Measurements from ENCODE around the gene TTC39C.

Gene TTC39C

DNA sequence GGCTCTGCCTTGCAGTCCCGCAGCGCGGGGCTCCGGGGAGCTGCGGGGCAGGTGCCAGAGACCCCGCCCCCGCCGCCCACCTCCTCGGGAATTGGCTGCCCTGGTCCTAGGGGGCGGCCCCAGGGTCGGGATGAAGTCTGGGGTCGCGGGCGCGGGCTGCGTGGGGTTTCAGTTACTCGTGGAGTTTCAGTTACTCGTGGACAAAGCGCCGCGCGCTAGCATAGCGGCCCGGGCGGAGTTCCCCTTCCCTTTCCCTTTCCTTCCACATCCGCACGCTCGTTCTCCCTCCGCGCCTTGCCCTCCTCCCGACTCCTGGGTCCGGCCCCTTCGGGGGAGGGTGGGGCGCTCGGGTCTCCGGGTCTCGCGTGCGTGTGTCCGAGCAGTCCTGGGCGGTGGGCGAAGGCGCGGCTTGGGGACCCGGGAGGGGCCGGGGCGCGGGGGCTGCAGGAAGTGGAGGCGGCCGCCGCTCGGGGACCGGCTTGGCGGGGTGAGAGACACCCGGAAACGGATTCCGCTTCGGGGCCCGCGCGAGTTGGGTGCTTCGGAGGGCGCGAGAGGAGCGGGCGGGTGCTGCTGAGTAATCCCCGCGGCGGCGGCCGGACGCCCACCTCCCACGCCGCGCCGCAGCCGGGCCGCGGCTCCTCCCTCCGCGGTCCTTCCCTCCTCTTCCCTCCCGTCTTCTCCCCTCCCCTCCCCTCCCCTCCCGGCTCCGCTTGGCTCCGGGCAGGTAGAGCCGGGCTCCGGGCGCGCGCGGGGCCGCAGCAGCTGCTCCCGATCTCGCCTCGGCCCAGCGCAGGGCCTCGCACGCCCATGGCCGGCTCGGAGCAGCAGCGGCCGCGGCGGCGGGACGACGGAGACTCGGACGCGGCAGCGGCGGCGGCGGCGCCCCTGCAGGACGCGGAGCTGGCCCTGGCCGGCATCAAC, at the start of gene TTC39C:
Gene TTC39C, plus strand, starts transcription at position 693 of the 924 bp plus-strand sequence. Its CDS starts 118 bp downstream, at position 811.
- FAIRE-seq, result no peak

DNA sequence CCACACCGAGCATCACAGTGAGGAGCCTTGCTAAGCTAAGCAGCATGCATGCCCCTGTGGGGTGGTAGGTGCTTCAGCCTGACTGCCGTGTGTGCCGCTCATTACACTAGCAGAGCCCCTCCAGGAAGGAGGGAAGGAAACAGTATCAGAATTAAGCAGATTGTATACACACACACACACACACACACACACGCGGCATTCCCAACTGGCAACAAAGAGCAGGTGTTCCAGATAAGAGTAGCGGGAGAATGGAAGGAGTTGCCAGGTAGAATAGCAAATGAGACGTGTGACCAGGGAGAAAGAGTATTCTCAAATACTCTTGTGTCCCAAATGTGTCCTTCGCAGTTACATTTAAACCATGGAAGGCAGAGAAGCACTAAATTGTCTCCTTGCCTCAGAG, 47.6 kb upstream of the TTC39C start:
- FAIRE-seq, result no peak

DNA sequence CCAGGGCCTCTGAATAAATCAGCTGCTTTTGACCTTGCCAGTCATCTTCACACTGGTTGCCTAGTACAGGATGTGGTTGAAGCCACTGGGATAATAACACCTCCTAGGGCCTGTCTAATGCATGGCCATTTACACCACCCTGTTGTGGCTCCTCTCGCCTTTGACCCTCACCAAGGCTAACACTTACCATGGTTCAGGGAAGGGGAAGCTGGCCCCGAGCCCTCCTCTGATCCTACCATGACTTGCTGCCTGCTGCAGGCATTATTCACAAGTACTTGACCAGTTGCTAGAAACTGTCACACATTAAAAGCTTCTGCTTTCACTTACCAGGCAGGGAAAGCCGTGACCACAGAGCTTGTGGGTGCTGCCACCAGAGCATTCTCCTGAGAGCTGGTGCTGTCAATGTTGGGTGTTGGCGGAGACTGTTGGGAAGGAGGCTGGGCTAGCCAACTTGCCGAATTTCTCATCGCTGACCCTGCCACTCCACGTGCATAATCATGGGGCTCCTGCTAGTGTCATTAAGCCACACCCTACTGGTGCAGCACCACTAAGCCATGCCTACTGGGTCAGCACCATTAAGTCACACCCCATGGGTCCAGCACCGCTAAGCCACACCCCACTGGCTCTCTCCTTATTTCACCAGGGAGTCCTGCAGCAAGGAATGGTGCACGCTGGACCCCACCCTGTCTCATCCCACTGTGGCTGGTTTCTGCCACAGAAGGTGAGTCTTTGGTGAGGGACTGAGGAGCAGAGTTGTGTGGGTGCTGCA, 47.0 kb upstream of the TTC39C start:
- no peak for FAIRE-seq

DNA sequence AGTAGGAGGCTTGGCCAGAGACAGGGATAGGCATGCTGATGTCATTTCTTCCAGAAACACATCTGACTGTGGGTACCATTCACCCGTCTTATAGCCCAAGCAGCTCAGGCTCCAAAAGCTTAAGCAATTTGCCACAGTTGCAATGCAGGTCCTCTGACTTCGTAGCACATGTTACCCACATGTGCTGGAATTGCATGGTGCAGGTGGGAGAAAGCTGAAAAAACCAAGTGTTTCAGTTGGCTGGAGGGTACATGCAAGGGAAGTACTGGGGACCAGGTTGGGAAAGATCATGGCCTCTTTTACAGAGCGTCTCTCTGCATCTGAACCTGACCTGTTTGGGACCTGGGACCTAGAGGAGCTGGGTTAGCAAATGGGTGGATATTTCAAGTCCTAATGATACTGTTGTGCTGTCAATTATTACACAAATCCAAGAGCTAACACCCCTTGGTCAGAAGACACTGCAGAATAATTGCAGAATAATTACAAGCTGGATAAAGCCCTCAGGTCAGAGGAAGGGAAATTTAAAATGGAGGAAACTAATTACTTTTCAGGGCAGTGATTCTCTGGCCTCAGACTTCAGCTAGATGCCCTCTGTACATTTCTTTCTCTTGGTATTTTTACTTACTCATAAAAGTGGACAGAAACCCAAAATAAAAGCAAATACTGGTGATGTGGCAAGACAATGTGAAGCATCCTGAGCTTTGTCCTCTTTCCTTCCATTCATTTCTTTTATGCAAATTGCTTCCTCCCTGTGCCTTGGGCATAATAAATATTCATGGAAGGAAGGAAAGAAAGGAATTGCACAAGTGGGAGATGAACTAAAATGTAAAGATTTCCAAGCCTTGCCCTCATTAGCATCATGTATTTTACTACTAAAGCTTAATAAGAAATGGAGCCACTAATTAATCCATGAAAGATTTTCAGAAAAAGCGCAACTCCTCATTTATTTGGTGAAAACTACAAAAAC, 45.6 kb upstream of the TTC39C start:
- FAIRE-seq, result no peak

DNA sequence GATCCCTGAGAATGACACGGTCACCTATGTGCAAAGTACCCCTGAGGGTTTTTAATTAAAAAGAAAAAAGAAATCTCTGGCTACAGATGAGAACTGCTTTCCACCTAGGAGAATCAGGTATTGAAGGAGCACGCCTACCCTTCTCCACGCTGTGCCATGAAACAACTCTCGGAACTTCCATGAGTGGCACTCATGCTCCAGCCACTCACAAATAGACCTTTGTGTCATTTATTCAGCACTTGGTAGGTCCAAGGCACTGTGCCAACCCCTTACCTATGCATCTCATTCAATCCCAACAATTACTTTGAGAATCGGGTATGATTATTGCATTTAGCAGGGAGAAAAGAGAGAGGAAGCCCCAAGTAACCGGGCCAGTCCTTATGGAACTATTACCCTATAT, 44.9 kb upstream of the TTC39C start:
- FAIRE-seq, result no peak

DNA sequence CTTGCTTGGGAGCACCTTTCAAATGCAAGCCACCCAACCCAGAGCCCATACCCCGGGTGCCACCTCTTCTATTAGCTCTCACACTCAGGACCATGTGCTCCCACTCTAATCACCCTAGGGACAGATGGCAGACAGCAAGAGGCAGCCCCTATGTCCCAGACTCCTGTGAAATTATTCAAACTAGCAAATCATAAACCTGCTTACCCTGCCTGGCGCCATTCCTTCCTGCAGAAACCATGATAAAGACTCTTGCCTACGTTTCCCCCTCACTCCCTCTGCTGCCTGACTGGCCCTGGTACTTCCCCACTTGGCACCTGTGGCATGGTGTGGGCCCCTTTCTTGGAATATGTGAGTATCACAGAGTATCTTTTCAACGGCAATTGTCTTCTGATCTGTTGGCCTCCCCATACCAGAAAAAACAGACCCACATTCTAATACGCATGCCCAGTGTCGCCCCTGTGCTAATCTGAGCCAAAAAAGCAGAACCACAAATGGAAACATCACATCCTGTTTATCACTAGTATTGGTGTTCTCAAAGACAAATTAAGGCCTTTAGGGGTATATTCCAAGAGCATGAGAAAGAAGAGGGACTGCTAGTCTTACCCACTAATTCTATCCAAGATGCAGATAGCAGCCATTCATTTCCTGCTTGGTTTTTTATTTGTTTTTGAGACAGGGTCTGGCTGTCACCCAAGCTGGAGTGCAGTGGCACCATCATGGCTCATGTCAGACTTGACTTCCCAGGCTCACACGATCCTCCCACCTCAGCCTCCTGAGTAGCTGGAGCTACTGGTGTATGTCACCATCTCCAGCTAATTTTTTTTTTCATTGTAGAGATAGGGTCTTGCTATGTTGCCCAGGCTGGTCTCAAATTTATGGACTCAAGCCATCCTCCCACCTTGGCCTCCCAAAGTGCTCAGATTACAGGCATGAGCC, 44.1 kb upstream of the TTC39C start:
- no peak for FAIRE-seq

DNA sequence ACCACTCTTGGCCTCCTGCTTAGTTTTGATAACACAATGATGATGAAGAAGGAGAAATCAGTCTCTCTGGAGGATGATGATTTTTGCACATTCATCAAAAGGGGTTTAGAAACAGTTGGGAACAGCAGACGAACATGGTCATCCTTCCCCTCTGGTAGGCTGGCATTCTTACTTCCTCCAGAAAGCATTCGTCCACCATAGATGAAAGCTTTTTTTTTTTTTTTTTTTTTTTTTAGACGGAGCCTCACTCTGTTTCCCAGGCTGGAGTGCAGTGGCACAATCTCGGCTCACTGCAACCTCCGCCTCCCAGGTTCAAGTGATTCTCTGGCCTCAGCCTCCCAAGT, 43.5 kb upstream of the TTC39C start:
- no peak for FAIRE-seq

DNA sequence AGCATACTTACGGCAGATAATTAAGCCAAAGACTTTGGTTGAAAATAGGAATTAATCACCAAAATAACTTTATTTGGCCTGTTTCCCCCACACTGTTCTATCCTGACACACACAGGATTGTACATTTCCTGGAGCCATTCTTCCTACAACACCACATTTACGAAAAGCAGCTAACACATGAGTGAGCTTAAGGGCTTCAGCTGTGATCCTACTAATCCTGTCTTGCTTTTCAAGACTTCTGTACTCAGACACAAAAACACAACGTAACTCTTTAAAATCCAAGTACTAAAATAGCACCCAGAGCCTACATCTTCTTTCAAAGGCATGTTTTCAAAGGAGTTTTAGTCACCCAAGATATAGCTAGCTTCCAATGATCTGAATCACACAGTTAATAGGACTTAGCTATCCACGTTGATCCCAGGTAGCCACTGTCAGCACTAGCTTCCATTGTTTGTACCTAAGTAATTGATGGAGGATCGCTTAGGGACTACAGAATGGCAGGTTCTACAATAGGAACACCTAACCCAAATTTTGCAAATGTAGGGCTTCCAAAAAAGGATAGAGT, 42.8 kb upstream of the TTC39C start:
- FAIRE-seq, result no peak

DNA sequence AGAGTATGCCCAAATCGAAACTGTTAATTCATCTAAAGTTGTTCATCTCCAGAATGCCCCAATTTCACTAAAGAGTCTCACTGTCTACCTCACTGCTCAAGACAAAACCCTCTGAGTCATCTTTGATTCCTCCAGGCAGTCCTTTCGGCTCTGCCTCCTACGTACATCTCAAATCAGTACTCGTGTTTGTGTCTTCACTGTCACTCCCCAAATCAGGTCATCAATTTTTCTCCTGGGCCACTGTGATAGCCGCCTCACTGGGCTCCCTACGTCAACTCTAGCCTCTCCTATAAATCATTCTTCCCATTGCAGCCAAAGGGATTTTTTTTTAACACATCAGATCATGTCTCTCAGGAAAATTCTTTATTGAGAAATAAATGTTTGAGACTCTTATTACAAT, 42.1 kb upstream of the TTC39C start:
- FAIRE-seq, result no peak

DNA sequence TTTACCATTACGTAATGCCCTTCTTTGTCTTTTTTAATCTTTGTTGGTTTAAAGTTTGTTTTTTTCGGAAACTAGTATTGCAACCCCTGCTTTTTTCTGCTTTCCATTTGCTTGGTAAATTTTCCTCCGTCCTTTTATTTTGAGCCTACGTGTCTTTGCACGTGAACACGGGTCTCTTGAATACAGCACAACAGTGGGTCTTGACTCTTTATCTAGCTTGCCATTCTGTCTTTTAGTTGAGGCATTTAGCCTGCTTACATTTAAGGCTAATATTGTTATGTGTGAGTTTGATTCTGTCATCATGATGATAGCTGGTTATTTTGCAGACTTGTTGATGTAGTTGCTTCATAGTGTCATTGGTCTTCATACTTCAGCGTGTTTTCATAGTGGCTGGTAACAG, 37.5 kb upstream of the TTC39C start:
- FAIRE-seq, result no peak

DNA sequence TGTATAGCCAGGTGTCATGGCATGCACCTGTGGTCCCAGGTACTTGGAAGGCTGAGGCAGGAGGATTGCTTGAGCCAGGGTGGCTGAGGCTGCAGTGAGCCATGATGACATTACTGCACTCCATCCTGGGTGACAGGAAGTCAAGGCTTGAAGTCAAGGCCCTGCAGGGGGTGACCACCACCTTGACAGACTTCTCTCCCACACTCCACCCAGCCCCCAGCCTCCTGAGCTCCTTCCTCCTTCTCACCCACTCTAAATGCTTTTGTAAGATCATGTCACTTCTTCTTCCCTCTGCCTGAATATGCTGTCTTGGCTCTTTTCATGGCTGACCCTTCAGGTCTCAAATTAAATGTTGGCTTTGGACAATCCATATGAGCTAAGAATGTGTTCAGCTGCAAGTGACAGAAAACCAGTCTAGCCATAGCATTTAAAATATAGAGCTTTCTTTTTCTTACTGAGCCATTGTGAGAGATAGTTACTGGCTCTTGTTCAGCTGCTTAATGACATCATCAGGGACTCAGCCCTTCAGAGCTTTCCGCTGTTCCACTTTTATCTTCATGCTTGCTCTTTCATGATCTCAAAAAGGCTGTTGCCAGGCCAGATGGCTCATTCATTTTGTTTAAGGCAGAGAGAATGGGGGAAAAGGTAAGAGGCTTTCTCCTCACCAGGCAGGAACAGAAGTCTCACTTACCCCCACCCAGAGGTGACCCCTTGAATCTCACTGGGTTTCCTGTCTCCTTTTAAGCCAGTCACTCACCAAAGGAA, 36.7 kb upstream of the TTC39C start:
- FAIRE-seq, result no peak

DNA sequence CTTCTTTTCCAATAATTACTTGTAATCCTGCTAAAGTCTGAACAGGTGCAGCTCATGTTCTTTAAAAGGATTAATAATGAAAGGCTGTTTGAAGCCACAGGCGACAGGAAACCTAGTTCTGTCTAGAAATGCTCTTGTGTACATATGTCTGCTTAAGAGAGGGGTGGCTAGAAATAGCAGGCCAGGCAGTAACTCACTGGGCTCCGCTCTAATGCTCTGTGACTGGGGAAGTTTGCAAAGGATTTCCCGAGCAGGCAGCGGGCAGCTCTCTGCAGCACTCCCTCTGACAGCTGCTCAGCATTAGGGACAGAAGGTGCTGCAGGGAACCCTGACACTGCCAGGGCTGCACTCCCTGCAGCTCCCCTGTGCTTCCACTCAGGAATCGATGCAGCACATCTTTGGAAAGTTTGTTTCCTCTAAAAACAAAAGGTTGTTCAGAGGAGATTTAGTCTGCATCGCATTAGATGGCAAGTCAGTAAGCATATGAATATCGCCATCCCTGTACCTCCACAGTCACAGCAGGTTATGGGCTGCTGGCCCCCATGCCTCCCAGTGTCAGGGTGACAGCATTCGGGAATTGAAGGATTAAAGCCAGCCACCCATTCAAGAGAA, 33.1 kb upstream of the TTC39C start:
- FAIRE-seq, result no peak

DNA sequence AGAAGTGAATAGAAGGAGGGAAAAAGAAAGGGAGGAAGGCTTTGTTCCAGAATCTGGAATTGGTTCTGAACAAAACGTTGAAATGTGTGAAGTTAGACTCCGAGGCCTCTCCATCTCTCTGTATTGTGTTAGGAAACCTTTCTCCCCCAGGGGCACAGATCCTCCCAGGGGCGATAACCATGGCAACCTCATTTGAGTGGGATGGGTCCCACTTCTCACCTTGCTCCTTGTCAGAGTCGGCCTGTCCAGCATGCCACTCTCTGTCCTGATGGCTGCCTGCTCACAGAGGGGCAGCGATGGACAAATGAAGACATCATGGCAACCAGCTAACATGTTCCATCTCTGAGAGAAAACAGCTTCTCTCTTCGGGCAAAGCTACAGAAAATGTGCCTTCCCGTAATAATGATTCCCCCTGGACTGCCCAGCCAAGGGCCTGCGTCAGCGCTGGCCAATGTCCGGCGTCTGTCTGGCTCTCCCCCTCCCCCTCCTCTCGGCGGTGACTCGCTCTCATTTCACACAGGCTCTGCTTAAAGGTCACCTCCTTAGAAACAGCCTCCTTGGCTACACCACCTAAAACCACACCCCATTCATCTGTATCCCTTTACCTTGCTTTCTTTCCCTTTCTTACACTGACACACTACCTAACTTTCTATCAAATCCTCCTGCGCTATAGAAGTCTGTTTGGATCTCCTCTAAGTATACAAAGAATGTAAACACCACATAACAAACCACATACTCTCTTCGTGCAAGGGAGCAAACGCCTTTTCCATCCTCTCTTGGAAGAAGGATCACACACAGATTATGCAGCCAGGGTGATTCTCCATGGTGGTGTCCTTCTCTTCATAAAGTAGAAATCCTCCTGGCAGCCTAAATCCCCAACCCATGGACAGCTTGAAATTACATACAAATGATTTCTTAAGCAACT, 32.1 kb upstream of the TTC39C start:
- FAIRE-seq, result no peak

DNA sequence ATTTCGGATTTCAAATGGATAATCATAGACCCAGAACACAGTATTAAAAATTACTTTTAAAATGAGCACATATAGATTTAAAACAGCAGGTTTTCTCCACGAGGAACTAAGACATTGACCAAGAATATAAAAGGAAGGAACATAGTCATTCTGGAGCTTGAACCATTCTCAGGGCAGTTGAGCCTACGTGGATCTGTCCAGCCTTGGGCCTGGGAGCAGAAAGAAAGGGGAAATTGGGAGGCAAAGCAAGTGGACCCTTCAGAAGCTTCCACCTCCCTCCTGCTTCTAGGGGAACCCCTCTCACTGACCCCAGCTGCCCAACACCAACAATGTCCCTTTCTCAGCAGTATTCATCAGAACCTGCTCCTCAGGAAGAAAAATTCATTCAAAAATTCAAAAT, 31.4 kb upstream of the TTC39C start:
- no peak for FAIRE-seq

DNA sequence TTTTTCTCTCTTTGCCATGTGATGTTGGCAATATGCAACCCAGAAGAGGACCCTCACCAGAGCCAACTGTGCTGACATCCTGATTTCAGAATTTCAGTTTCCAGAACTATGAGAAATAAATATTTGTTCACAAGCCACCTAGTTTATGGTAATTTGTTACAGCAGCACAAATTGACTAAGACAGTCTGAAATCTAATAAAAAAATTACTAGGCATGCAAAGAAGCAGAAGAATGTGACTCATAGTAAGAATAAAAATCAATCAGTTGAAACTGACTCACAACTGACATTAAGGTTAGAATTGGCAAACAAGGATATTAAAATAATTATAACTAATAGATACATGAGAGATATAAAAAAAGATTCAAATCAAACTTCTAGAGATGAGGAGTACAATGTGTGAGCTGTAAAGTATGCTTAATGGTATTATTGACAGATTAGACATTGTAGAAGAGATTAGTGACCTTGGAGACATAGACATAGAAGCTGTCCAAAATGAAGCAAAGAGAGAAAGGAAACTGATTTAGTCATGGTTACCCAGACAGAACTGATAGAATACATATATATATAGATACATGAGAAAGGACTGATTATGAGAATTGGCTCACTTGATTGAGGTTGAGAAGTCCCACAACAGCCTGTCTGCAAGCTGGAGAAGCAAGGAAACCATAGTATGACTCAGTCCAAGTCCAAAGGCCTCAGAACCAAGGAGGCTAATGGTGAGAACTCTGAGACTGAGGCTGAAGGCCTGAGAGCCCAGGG, 27.8 kb upstream of the TTC39C start:
- no peak for FAIRE-seq

DNA sequence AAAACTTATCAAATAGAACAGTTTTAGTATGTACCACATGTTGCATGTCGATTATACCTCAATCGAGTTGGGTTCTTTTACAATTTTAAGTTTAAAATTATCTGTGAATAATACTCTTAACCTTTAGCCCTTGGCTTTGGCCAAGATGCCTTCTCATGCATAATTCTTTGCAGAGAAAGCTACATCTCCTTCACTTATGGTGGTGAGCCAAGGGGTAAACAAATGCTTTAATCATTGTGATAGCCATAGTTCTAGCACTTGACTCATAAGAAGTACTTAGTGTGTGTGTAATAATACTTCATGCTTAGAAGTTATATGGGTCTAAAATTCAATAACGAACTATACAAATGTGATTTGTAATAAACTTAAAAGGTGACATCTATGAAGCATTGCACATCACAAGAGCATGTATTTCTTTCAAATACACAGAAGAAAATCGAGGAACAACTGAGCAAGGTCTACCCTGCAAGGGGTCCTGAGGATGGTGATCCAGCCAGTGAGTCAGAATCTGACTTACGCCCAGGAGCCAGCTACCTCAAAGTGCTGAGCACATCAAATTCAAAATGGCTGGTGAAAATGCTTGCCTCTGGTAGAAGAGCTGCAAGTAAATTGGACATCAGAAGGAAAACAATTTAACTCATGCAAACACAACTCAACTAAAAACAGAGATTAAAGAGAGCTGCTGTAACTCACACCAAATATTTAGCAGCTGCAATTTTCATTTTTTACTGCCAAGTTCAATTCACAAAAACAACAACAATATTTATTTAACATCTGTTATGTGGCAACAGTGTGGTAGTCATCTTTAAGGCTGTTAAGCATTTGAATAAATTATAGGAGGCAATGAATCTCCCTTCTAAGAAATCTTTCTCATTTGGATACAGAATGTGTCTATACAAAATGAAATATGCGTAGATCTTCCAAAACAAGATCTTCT, 23.8 kb upstream of the TTC39C start:
- peak; percentile 18 for FAIRE-seq

Data from endometrium (tissue), 2 donors.